PC-3 (cell line): ENCODE results near the gene SHCBP1L. TPM values are rescaled to one million over a fixed set of nuclear protein-coding genes. Genes with fewer than 3 reads are reported as not detected.

Experiments
- ATAC-seq: fragments of 200-7000 bp; cut with Tn5 transposase; 2 replicates; pipeline ENCODE4 v1.9.1; 2020; ENCODE audit warnings: mild to moderate bottlenecking, moderate library complexity
- BruUV-seq: library from RNA; stranded (reverse); fragments of 400-500 nt; replicated peaks from 2 replicates; lab custom pipeline; 2021; lab: Mats Ljungman, UMichigan
- CTCF ChIA-PET: fragments of 300-600 bp; sonication (Branson Sonifier 250); formaldehyde crosslinking; loops from one replicate; lab custom pipeline; 2022; ENCODE audit warnings: antibody characterized with exemption; lab: Charles Lee
- POLR2A ChIA-PET: fragments of 300-600 bp; sonication (Branson Sonifier 250); formaldehyde crosslinking; loops from one replicate; lab custom pipeline; 2022; ENCODE audit warnings: antibody characterized with exemption; ENCODE audit not compliant: unreplicated experiment; lab: Charles Lee
- DNase-seq: peaks from one replicate; pipeline ENCODE4 v3.0.0-alpha.2; 2015
- H2AFZ ChIP-seq: fragments of 300-600 bp; sonication (generic); 2 replicates; pipeline ENCODE4 v1.6.0; 2016; ENCODE audit warnings: antibody characterized with exemption, low read length
- H3F3A ChIP-seq: fragments of 300-600 bp; sonication (generic); one replicate; pipeline ENCODE4 v1.6.0; 2017; ENCODE audit warnings: antibody characterized with exemption, low read length, control low read depth, mild to moderate bottlenecking; ENCODE audit not compliant: unreplicated experiment
- H3K27ac ChIP-seq: fragments of 300-600 bp; sonication (generic); 2 replicates; pipeline ENCODE4 v1.5.1; 2016; ENCODE audit warnings: mild to moderate bottlenecking, low read length
- H3K27me3 ChIP-seq: fragments of 300-600 bp; sonication (generic); 2 replicates; pipeline ENCODE4 v1.6.1; 2016; ENCODE audit warnings: low read length, mixed read lengths
- H3K36me3 ChIP-seq: fragments of 300-600 bp; sonication (generic); 2 replicates; pipeline ENCODE4 v1.6.1; 2016; ENCODE audit warnings: low read depth, mixed run types, low read length, mixed read lengths
- H3K4me1 ChIP-seq: fragments of 300-600 bp; sonication (generic); 2 replicates; pipeline ENCODE4 v1.5.1; 2016; ENCODE audit warnings: low read length; ENCODE audit not compliant: insufficient read depth
- H3K4me2 ChIP-seq: fragments of 300-600 bp; sonication (generic); 2 replicates; pipeline ENCODE4 v1.6.0; 2016; ENCODE audit warnings: low read length
- H3K4me3 ChIP-seq: fragments of 300-600 bp; sonication (generic); 2 replicates; pipeline ENCODE4 v1.5.1; 2016; ENCODE audit warnings: mild to moderate bottlenecking, low read length, mixed read lengths
- H3K79me2 ChIP-seq: fragments of 300-600 bp; sonication (generic); 2 replicates; pipeline ENCODE4 v1.6.1; 2017; ENCODE audit warnings: low read length, mixed read lengths
- H3K9ac ChIP-seq: fragments of 300-600 bp; sonication (generic); 2 replicates; pipeline ENCODE4 v1.6.0; 2016; ENCODE audit warnings: mild to moderate bottlenecking, low read length
- H3K9me2 ChIP-seq: fragments of 300-600 bp; sonication (generic); replicated peaks from 2 replicates; pipeline ENCODE4 v1.6.1; 2016; ENCODE audit warnings: mixed run types, low read length, mixed read lengths
- H3K9me3 ChIP-seq: fragments of 300-600 bp; sonication (generic); 2 replicates; pipeline ENCODE4 v1.6.1; 2016; ENCODE audit warnings: low read length, mixed read lengths
- H4K20me1 ChIP-seq: fragments of 300-600 bp; sonication (generic); 2 replicates; pipeline ENCODE4 v1.6.1; 2016; ENCODE audit warnings: low read length, mixed read lengths
- CTCF ChIP-seq: fragments of 300-600 bp; sonication (generic); conservative IDR thresholded peaks from 2 replicates; pipeline ENCODE4 v1.5.1; 2017; ENCODE audit warnings: antibody characterized with exemption, low read depth, mild to moderate bottlenecking, low read length
- EZH2 ChIP-seq: fragments of 300-600 bp; sonication (generic); IDR thresholded peaks from one replicate; pipeline ENCODE4 v1.6.1; 2017; ENCODE audit warnings: antibody characterized with exemption, mild to moderate bottlenecking, low read length; ENCODE audit not compliant: unreplicated experiment
- EZH2phosphoT487 ChIP-seq: fragments of 300-600 bp; sonication (generic); IDR thresholded peaks from 2 replicates; pipeline ENCODE4 v1.6.1; 2018; ENCODE audit warnings: mild to moderate bottlenecking, antibody characterized with exemption, low read length, borderline replicate concordance
- intact Hi-C: fragments of 100-400 bp; cut with micrococcal nuclease; formaldehyde crosslinking; loops from 2 replicates; pipeline ENCODE4 v1.9.0; 2023
- total RNA-seq: library from RNA; depleted of rRNA; stranded (reverse); fragments of >200 nt; gene quantifications from 2 replicates; pipeline ENCODE4 v1.2.3, GENCODE V29; 2014

The SHCBP1L gene
- total RNA-seq, 1 experiment from 2014 or later = not detected

GRCh38 chr1:182897696-182898095 is 55.3 kb downstream of the SHCBP1L start:
- ChIA-PET CTCF (no interaction called here), POLR2A (no interaction called here)
- H3K79me2 ChIP-seq = no peaks in the 10 kb centered on the region
- TF ChIP-seq CTCF (no peak), EZH2phosphoT487 (no peak), EZH2 (no peak)
- H2AFZ ChIP-seq = no peak overlapping the region
- H3K9me2 ChIP-seq = no peaks in the 10 kb centered on the region
- H3F3A ChIP-seq = no peaks in the 10 kb centered on the region
- H3K4me1 ChIP-seq = no peaks in the 10 kb centered on the region
- H4K20me1 ChIP-seq = no peaks in the 10 kb centered on the region
- no TSS peak for BruUV-seq
- no peak overlapping the region for H3K4me3 ChIP-seq
- ATAC-seq (no peak), DNase-seq (no peak)
- H3K9ac ChIP-seq = no peak overlapping the region
- H3K27me3 ChIP-seq = no peaks in the 10 kb centered on the region
- H3K9me3 ChIP-seq = no peaks in the 10 kb centered on the region
- intact Hi-C loops = no loop called here
- H3K4me2 ChIP-seq = no peak overlapping the region
- H3K36me3 ChIP-seq = no peaks in the 10 kb centered on the region
- H3K27ac ChIP-seq = no peak overlapping the region

- H3K36me3 ChIP-seq = peaks cover 22% of the 10 kb centered on the region
- H3K4me3 ChIP-seq = no peak overlapping the region
- DNase-seq (no peak), ATAC-seq (no peak)
- intact Hi-C loops = no loop called here
- no peaks in the 10 kb centered on the region for H3K79me2 ChIP-seq
- no peaks in the 10 kb centered on the region for H3K9me3 ChIP-seq
- no peak overlapping the region for H3K4me2 ChIP-seq
- H3F3A ChIP-seq = peaks cover 4% of the 10 kb centered on the region
- no TSS peak for BruUV-seq
- H4K20me1 ChIP-seq = no peaks in the 10 kb centered on the region
- no peaks in the 10 kb centered on the region for H3K4me1 ChIP-seq
- POLR2A ChIA-PET = no interaction called here
- H3K9ac ChIP-seq = no peak overlapping the region
- H3K9me2 ChIP-seq = no peaks in the 10 kb centered on the region
- no peak for TF ChIP-seq EZH2phosphoT487
- no peak for TF ChIP-seq EZH2
- TF ChIP-seq CTCF = no peak
- CTCF ChIA-PET = no interaction called here
- no peaks in the 10 kb centered on the region for H3K27me3 ChIP-seq
- no peak overlapping the region for H2AFZ ChIP-seq
- no peak overlapping the region for H3K27ac ChIP-seq
These were observed 61.9 kb downstream of the SHCBP1L start for GRCh38 chr1:182890927-182891610.

- Histone ChIP-seq H3K27ac (no peak overlapping the region), H3K27me3 (no peaks in the 10 kb centered on the region), H3K36me3 (peaks cover 32% of the 10 kb centered on the region), H3K4me3 (no peak overlapping the region), H3K9me3 (no peaks in the 10 kb centered on the region), H4K20me1 (no peaks in the 10 kb centered on the region), H3K79me2 (no peaks in the 10 kb centered on the region), H3K4me1 (no peaks in the 10 kb centered on the region), H3K9ac (no peak overlapping the region), H3K4me2 (no peak overlapping the region), H3F3A (peaks cover 4% of the 10 kb centered on the region), H2AFZ (no peak overlapping the region), H3K9me2 (no peaks in the 10 kb centered on the region)
- DNase-seq (no peak), ATAC-seq (no peak)
- no TSS peak for BruUV-seq
- TF ChIP-seq EZH2 (no peak), EZH2phosphoT487 (no peak), CTCF (no peak)
- intact Hi-C loops = no loop called here
- CTCF ChIA-PET = no interaction called here
- POLR2A ChIA-PET = interaction anchor here (0.8 kb wide), 1 partner anchor 228 kb away, joined by 5 read pairs; no protein-coding TSS in a partner anchor
These were observed 63.0 kb downstream of the SHCBP1L start for GRCh38 chr1:182889997-182890396.
